Renal pelvis (tissue), 4 donors: ENCODE measurements around the gene IBTK. TPM values are rescaled to one million over a fixed set of nuclear protein-coding genes. Genes with fewer than 3 reads are reported as not detected.
"Not testable (repeated sequence)": the region's sequence is repeated elsewhere in the genome, so short reads cannot be mapped to it uniquely, and the experiment has no call there.

Experiments used
- DNase-seq: peaks from one replicate; pipeline ENCODE4 v3.0.0-alpha.2; 2013
- polyA plus RNA-seq, 3 donors: library from polyadenylated mRNA; unstranded; fragments of 120-200 nt; gene quantifications; one replicate each; pipeline ENCODE4 v1.2.1, GENCODE V29; 2013; ENCODE audit not compliant: insufficient read length in 3 of 3

The IBTK gene
- polyA plus RNA-seq, 3 donors: 40.2 to 46.3 (median 40.2) TPM

DNA sequence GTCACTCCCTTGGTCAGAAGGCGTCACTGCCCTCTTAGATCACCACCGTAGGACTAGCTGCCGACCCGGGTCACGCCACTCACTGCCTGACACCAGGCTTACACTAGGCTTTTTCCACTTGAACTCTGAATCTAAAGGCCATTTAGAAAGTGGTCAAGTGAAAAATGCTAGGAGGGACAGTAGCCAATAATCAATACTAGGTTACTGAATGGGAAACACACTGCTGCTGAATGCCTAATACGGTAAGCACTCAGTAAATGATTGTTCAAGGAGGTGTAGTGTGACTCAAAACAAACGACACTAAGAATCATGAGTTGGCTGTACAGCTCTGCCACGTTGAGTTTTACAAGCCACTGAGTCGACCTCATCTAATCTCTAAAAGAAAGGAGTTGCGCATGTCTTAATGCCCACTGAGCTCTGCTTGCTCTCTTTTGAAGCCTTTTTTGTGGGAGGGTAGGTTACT is 760 bp upstream of the IBTK start:
- peak; percentile 20 for DNase-seq

DNA sequence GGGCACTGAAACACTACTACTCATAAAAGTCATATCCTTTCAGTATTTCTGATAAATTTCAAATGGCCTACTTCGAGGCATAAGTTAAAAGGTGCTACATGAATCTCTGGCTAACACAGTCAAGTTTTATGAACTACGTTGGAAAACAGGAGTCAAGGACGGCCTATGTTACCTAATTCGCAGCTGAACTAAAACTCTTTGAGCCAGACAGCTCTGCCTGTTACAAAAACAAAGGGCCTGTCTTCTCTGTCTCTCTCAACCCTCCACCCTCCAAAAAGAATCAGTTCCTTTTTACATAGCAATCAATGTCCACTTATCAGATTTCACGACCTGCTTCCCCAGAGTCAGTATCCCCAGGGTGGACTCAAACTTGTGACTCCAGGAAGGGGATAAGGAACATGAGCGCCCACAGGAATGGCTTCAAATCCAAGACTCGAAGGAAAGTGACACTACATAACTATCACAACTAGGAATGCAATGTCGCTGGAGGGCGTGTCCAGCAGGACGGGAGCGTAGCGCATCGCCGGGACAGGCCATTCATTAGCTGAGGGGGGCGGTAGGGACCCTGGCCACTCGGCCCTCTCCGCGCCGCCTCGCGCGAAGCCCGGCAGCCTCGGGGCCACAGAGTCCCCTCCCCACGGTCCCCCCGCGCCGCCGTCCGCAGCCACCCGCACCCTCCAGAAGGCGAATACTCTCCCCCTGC is 591 bp downstream of the IBTK start:
- peak; percentile 79 for DNase-seq

DNA sequence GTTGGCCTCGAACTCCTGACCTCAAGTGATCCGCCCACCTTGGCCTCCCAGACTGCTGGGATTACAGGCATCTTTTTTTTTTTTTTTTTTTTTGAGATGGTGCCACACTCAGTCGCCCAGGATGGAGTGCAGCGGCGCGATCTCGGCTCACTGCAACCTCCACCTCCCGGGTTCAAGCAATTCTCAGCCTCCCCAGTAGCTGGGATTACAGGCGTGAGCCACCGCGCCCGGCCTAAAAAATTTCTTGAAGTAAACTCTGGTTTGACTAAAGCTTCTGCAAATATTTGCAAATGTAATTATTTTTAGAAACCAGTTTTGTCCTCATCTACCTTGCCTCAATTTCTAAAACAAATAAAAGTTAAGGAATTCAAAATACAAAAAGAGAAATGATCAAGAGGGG is 1.2 kb downstream of the IBTK start:
- DNase-seq: no peak

DNA sequence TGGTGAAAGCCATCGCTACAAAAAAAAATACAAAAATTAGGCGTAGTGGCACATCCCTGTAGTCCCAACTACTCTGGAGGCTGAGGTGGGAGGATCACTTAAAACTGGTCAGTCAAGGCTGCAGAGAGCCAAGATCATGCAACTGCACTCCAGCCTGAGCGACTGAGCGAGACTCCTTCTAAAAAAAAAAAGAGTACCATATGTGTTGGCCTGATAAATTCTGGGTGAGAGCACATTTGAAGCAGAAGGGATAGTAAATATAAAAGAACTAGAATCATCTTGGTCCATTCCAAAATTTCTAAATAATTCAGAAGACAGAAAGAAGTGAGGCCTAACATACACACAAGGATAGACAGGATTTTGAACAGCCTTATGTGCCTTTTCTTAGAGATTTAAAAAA is 2.2 kb downstream of the IBTK start:
- no peak for DNase-seq

DNA sequence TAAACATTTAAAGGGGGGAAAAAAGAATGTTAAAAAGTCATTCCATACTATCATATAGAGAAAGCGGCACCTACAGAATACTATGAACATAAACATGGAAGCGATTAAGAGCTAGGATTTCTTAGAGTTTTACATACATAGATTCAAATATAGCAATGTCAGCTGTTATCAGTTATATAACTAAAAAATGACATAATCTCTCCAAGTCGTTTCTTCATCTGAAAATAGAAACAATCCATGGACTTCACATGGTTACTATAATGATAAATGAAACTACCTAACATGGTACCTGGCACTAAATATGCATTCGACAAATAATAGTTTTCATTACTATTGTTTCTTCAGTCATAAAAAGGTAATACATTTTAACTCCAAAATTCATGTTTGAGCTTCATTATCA is 3.7 kb downstream of the IBTK start:
- DNase-seq: no peak

DNA sequence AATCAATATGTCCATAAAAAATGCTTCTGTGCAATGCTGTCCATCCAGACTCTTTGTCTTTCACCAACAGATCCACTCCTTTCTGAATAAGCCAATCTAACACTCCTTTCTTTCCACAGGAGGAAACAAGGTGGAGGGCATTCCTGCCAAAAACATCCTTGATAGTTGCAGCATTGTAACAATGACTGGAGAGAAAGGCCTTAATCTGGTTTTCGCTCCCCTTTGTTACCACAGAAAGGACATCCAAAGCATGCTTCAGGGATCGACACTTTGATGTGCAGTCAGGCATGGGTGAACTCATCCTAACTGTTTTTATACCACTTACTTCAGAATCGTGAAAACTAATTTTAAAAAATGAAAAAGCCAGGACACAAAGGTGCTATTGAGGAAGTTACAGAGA is 7.4 kb downstream of the IBTK start:
- DNase-seq: no peak

DNA sequence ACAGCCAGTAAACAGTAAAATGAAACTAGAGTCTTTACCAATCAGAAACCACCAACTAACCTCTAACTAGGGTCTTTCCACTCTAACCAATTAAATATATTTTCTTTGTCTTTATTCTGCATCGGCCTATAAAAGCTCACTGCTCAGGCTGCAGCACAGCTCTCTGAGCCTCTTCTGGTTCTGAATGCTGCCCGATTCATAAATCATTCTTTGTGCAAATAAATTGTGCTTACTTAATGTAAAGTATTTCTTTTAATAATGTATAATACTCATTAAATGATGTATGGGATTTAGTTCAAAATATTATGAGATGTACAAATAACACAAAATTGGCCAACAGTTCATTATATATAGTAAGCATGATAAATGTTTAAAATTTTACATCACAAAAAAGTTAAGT is 7.9 kb downstream of the IBTK start:
- DNase-seq: no peak

DNA sequence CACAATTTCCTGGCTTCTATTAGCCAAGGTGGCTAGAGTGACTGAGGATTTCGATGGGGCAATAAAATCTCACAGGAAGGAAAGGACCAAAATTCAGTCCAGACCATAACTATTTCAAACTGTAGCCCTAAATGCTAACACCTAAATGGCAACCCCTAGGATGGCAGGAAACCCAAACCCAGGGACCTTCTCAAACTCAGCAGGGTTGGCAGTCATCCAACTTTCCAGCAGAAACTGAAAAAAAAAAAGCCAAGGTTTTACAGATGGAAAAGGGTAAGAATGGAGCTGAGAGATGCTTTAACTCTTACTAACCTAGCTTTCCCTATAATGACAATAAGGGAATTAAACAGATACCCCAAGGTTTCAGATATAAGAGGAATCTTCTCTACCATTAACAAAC is 10.5 kb downstream of the IBTK start:
- no peak for DNase-seq

DNA sequence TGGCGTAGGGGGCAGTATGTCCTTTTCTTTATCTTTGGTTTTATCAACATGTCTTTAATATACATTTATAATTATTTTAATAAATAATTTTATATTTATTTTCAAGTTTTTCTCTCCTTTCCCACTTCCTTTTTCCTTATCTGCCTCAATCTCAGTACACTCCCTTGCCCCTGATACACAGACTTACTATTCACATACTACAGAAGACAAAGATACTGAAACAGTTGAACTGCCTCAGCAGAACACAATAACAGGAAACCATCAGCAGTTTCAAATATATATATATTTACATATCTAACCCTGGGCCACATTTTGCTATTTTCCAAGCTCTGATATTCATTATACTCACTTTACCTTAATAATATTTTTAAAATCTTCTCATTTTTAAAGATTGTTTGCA is 19.8 kb downstream of the IBTK start:
- DNase-seq: no peak

DNA sequence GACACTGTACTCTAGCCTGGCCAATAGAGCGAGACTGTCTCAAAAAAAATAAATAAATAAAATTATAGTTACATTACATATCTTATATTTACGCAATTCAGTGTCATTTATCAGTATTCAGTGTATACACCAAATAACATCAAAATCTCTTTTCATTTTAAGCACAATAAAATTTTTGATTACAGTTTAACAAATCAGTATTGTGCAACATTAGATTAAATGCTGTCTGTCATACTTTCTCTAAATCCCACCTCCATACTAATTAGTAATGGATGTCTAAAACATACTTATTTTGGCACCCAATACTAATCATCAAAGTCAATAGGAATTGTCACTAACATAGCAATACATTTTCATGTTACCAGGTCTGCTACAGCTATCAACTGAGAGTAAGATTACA is 27.4 kb downstream of the IBTK start:
- DNase-seq: no peak

DNA sequence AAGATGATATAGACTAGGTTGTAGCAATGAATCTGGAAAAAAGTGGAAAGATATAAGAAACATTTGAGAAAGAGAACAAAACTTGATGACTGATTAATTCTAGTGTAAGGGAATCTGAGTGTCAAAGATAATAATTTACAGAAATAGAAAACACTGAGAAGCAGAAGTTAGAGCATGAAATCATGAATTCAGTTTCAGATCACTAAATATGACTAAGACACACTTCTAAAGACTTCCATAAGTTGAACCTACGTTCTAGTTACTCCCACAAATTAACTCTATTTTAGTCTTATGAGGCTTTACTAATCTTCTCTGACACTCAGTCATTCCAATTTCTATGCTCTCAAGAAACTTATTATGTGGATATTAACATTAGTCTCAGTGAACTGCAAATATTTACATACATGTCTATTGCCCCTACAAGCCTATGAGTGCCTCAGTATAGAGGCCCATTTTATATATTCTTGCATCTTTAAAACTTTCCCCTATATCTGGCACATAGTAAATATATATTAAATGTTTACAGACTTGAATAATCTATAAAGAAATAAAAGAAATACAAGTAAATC is 30.4 kb downstream of the IBTK start:
- no peak for DNase-seq

DNA sequence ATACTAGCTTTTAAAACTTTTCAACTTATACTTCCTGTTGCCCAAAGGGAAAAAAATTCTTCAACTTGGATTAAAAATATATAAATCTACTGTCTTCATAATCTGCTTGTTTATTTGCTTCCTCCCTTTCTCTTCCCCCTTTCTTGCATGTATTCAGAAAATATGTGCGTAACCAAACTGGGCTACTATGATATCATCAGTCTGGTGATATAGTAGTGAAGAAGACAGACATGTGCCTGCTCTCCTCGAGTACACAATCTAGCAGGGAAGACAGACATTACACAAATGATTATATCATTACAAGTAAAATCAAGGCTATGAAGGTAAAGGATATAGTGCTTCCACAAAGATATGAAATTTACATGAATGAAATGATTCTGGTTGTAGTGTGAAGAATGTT is 31.0 kb downstream of the IBTK start:
- no peak for DNase-seq

DNA sequence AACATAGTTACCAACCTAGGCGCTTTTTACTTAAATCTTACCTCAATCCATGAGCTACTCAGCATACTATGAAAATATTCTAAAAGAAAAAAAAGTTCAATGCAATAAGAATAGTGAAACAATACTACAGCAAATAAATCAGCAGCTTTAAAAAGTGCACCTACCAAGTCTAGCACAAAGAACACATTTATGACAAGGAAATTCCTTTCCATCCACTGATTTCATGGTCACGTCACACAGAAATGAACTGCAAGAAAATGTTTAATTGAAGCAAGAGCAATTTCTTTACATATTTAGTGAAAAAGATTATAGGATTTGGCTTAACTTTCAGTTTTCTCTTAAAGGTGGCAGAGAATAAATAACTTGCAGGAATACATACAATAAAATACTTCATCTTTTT is 36.2 kb downstream of the IBTK start:
- no peak for DNase-seq

DNA sequence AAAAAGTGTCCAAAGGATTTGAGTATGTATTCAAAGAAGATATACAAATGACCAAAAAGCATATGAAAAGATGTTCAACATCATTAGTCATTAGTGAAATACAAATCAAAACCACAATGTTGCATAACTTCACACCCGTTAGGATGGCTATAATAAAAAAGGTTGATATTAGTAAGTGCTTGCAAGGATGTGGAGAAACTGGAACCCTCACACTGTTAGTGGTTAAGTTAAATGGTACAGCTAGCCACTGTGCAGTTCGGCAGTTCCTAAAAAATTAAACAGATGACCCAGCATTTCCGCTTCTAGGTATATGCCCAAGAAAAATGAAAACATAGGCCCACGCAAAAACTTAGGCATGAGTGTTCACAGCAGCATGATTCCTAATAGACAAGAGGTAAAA is 38.6 kb downstream of the IBTK start:
- DNase-seq: no peak

DNA sequence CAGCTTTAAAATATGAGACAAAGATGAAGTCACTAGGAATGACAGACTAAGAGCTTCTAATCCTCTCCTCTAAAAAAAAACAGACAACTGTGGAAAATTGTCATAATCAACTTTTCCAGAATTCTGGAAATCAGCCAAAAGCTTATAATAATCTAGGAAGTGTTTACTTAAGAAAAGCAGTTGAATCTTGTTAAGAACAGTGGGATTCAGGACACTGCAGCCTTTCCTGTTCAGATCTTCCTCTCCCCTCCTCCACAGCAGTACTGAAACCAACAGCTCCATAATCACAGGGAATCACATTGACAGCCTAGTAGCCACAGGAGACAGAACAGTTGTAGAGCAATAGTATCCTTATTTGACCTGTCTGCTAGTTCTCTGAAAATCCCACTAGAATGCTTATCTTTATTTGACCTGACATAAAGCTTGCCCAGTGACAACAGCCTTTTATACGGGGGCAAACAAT is 41.6 kb downstream of the IBTK start:
- DNase-seq: no peak

DNA sequence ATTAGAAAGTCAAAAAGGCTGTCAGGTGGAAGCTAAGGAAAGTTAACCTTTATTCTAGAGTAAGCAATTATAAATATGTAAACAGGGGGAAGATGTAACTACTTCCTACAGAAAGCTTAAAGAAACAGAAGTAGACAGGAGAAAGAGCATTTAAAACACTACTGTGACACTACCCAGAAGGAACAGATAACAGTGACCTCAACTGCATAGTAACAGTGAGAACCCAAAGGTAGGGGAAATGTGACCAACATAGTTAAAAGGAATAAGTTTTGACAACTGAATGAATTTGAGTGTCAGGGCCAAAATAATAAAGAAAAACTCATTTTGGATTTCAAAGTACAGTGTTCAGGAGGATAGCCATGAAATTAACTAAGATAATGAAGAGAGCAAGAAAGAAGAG is 43.5 kb downstream of the IBTK start:
- DNase-seq: no peak

DNA sequence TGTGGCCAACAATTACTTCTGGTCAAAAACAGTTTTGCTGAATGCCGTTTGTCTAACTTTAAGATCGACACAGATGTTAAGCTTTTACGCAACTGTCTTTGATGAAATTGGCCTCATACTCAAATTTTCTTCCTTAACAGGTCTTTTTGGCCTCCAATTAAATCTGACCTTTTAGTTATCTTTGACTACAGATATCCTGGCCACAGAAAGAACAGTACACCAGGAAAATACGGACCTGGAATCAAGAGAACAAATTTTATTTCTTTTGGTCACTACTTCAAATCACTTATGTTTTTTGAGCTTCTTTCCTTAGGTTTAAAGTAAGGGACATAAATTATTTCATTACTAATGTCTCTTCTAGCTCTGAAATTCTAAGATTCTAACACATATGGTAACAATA is 49.8 kb downstream of the IBTK start:
- no peak for DNase-seq

DNA sequence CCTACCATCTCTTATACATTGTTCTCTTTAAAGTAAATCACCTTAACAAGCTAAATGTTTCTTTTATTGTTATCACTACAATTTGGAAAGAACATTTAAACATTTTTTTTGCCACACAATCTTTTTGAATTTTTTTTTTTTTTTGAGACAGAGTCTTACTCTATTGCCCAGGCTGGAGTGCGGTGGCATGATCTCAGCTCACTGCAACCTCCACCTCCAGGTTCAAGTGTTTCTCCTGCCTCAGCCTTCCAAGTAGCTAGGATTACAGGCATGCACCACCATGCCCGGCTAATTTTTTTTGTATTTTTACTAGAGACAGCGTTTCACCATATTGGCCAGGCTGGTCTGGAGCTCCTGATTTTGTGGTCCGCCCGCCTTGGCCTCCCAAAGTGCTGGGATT is 50.3 kb downstream of the IBTK start:
- DNase-seq: not testable (repeated sequence)

DNA sequence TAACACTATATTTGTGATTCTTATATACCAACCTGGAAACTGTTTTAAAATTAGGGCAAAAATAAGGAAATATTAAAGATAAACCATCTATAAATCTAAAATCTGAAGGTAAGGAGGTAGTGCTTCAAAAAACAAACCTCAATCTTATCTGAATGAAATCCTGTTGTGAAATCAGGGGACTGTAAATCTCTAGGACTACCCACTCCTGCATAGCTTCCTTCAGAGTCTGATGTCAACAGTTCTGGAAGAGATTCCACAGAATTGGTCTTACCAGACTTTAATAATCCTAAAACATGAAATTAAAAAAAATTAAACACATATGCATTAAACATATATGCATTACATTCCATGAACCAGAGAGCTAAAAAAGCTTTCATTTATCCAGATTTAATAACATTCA is 51.4 kb downstream of the IBTK start:
- DNase-seq: no peak

DNA sequence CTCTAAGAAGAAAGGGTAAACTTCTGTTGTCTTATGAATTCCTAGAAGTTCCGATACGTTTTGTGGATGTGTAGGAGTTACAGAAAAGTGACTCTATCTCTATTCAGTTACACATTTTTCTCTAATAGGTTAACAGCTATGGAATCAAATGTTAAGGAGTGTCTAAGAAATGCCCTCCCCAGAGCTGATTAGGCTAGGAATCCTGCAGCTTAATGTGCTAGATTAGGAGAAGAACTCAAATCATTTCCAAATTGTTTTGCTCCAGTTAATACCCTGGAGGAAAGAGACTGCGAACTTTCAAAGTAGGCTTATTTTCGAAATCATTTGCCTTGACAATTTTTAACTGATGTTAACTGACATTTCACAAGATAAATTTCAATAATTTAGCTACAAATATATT is 51.9 kb downstream of the IBTK start:
- DNase-seq: no peak

DNA sequence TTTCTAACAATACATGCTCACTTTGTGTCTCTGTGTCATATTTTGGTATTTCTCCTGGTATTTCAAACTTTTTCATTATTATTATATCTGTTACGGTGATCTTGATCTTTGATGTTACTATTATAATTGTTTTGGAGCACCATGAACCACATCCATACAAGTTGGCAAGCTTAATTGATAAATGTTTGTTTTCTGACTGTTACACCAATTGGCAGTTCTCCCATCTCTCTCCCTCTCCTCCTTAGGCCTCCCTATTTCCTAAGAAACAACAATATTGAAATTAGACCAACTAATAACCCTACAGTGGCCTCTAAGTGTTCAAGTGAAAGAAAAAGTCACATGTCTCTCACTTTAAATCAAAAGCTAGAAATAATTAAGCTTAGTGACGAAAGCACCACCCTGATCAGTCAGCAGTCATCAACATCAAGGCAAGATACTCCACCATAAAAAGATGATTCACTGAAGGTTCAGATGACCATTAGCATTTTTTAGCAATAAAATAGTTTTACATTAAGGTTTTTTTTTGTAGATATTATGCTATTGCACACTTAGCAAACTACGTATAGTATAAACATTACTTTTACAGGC is 61.5 kb downstream of the IBTK start:
- no peak for DNase-seq

DNA sequence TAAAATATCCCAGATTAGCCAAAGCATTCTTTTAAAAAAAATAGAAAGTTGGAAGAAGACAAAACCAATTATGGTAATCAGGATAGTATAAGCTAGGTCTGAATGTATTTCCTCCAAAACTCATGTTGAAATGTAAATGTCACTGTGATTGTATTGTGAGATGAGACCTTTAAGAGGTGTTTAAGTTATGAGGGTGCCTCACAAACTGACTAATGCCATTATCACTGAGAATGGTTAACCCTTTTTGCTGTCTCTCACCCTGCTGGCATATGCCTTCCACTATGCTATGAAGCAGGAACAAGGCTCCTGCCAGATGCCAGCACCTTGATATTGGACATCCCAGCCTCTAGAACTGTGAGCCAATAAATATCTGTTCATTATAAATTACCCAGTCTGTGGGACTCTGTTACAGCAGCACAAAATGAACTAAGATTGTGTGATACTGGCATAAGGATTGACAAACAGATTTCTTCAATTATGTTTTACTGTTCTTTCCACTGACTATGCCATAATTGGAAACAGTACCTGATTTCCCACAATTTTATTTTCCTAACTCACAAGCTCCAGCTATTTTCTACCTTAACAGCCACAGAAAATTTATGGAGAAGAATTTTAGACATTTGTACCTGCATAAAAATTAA is 63.8 kb downstream of the IBTK start:
- DNase-seq: no peak

DNA sequence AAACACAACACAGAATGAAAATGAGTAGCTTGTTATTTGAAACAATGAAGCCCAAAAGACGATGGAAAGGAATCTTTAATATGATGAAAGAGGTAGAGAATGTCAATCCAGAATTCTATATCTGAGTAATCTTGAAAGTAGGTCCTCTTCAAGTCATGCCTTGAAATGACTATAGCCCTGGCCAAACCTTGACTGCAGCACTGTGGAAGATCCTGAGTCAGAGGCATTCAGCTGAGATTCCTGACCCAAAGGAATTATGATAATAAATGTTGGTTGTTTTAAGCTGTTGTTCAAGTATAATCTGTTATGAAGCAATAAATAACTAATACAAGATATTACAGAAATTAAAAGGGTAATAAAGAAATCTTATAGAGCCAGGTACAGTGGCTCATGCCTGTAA is 64.8 kb downstream of the IBTK start:
- no peak for DNase-seq
